HG03521 (cell line): Measurements from ENCODE around the gene STK25.

Experiments
- ATAC-seq: cut with Tn5 transposase; IDR thresholded peaks from one replicate; pipeline ENCODE4 v1.9.1; 2021; ENCODE audit warnings: mild to moderate bottlenecking, moderate library complexity; ENCODE audit not compliant: unreplicated experiment

The STK25 gene

DNA sequence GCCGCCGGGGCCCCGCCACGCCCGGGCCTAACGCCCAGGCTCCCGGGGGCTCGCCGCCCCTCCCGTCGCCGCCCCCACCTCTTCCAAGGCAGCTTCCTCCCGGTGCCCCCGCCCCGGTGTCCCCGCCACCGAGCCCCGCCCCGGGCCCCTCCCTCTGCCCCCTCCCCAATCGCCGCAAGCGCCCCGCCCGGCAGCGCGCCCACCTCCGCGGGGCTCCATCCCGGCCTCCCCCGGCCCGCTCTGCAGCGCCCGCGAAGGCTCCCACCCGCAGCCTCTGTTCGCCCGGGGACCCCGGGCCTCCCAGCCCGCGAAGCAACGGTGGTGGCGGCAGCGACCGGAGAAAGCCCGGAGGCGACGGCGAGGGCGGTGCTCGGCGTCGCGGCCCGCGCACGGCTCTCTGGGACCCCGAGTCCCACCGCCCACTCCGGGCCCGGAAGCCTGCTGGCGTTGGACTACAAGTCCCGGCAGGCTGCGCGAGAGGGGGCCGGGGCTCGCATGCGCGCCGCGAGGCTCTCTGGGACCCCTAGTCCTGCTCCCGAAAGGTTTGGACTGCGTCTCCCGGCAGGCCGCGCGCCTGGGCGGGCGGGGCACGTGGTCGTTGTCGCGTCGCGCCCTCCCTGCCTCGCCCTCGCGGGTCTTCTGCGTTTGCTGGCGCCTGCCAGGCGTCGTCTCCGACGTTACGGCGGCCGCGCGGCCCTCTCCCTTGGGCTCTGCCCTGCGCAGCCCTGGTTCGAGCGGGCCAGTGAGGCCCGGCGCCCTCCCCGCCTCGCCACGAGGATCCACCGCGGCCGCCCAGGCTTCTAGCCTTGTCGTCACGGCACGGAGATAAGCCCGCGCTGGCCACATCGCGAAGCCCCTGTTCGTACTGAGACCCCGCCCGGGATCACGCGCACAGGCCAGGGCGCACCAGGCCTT, at the start of gene STK25:
Gene STK25 (minus strand): TSS at position 345 of the 915 bp plus-strand sequence. CDS start 549 bp downstream, outside the sequence.
- peak; percentile 90 for ATAC-seq

- ATAC-seq, result no peak
Measured at GRCh38 chr2:241556746-241557145, 48.4 kb upstream of the STK25 start.

GRCh38 chr2:241555711-241556110, 47.3 kb upstream of the STK25 start:
- ATAC-seq, result no peak

DNA sequence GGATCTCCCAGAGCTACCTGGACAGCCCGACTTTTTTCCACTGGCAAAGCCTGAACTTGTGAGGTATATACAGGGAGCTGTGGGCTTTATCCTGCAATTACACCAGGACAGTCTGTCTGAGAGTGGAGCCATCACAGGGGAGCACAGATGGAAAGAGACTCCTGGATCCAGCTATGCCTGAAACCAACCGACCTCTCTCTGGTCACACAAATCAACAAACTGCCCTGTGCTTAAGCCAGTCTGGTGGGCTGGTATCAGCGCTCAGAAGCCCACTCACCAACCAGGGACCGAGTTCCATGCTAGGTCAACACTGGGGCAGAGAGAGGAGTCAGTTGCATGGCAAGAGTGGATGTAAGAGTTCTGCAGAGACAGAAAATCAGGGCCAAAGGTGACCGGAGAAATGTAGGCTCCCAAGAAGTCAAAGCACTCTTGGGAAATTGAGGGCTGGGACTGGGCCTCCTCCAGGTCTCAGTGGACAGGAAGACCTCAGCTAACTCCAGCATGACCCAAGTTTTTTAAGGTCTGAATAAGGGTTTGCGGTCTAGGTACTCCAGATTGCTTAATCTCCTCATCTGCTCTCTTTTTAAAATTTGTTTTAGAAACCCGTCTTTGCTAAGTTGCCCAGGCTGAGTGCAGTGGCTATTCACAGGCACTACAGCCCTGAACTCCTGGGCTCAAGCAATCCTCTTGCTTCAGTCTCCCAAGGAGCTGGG, 46.4 kb upstream of the STK25 start:
- ATAC-seq, result no peak

- no peak for ATAC-seq
Measured at GRCh38 chr2:241553981-241554380, 45.6 kb upstream of the STK25 start.

DNA sequence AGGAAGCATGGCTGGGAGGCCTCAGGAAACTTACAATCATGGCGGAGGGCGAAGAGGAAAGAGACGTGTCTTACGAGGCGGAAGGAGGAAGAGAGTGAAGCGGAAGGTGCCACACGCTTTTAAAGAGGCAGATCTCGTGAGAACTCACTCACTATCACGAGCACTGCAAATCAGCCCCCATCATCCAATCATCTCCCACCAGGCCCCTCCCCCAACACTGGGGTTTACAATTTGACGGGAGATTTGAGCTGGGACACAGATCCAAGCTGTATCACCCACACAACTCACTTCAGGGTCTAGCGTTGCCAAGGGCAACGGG, 45.1 kb upstream of the STK25 start:
- no peak for ATAC-seq

- no peak for ATAC-seq
Measured at GRCh38 chr2:241551998-241552737, 43.8 kb upstream of the STK25 start.

GRCh38 chr2:241551599-241551997, 43.2 kb upstream of the STK25 start:
- ATAC-seq, result no peak

- ATAC-seq, result no peak
Measured at GRCh38 chr2:241550616-241551580, 42.5 kb upstream of the STK25 start.

DNA sequence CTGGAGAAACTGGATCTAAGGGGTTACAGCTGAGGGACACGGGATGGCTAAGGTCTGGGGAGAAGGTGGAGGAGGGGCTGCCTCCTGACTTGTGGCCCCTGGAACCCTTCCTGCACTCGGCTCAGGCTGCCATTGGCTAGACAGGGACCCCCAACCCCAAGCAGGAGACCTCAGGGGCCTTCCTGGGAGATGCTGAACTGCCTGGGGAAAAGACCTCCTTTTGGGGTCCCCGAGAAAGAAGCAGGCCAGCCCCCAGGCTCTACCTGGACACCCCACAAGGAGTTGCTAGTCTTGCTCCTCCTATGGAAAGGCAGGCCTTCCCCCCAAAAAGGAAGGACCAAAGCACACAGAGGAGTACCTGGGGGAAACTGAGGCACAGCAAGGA, 40.1 kb upstream of the STK25 start:
- ATAC-seq, result no peak

GRCh38 chr2:241547781-241548450, 39.5 kb upstream of the STK25 start:
- ATAC-seq, result no peak

DNA sequence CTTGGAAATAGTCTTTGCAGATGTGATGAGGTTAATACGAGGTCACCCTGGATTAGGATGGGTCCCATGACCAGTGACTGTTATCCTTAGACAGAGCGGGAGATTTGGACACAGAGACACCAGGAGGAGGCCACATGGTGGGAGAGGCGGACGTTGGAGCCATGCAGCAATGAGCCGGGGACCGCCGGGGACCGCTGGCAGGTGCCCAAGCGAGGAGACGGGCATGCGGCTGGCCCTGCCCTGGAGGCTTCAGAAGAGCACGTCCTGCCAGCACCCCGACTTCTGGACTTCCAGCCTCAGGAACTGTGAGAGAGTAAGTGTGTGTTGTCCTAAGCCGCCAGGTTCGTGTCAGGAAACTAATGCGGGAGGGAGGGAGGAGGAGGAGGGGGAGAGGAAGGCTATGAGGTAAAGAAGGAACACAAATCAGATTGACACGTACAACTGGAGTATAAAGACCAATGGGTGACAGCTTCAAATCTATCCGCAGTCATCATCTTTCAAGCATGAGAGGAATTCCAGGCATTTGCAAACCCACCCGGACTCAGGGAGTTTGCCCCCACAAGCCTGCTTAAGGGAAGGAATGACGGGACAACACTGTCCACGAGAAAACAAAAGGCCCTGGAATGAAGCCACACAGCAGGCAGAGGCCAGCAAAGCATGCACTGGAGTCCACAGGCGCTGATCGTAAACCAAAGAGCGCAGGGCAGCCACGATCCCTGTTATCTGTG, 38.6 kb upstream of the STK25 start:
- no peak for ATAC-seq

- ATAC-seq, result no peak
Measured at GRCh38 chr2:241545523-241546473, 37.4 kb upstream of the STK25 start.

DNA sequence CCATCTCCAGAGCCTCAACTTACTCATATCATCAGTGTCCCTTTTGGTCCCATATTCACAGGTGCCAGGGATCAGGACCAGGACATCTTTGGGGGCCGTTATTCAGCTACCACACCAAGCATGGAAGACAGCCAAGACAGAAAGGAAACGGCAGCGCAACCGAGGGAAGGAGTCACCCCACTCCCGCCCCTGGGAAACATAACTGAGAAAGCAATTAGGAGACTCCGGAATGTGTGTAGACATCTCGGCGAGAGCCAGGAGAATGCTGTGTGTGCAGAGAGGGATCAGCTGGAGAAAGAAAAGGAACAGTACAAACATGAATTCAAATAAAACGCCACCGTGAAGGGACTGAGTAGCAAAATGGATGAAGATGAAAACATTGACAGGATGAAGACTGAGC, 36.7 kb upstream of the STK25 start:
- ATAC-seq, result no peak

DNA sequence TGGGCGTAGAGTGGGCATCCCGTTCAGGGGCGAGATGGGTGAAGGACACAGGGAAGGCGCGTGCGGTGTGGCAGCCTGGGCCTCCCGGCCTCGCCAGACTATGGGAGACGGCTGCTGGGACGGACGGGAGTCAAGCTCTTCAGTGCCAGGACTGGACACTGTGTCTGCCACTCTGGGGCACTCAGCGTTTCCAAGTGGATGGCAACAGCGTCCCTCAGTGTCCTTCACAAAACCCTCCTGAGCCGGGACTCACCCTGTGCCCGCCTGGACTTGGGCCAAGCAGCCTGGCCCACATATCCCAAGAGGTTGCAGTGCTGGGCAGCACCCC, 33.9 kb upstream of the STK25 start:
- no peak for ATAC-seq

GRCh38 chr2:241541564-241542277, 33.3 kb upstream of the STK25 start:
- no peak for ATAC-seq

DNA sequence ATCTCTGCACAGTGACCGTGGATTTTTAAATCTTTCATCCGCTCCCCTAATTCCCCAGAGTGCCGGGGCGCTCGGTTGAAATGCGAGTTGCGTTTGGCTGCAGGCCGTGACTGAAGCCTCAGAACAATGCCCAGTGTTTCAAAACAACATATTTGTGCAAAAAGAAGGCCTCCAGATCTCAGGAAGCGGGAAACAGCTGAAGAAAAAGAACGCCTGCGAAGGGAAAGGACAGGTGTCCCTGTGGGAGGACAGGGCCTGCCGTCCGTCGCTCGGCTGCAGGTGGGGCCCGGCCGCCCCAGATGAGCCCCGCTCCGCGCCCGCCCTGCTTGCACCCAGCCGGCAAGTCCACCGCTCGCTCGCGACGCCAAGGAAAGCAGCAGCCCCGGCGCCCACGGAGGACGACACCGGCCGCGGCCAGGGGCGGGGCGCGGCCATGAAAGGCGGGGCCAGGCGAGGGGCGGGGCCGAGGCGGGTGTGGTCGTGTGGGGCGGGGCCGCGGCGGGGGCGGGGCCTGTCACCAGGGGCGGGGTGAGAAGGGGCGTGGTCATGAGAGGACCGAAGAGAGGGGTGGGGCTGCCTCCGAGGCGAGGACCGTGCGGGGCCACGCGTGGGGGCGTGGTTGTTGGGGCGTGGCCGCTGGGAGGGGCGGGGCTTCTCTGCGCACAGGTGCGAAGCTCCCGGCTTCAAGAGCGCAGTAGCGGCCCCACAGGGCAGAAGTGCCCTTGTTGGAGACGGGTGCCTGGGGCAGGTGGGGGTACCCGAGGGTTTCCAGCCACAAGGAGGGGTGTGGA, 32.6 kb upstream of the STK25 start:
- no peak for ATAC-seq
